Parathyroid adenoma (tissue), 2 donors: Measurements from ENCODE around the gene WNT3.

ENCODE experiments used
- H2AFZ ChIP-seq: fragments of 300-600 bp; sonication (generic); one replicate; pipeline ENCODE4 v1.7.0; 2017; ENCODE audit warnings: antibody characterized with exemption, mild to moderate bottlenecking
- H3K27ac ChIP-seq: fragments of 300-600 bp; sonication (generic); one replicate; pipeline ENCODE4 v1.7.0; 2017
- H3K27me3 ChIP-seq: fragments of 300-600 bp; sonication (generic); one replicate; pipeline ENCODE4 v1.7.0; 2017; ENCODE audit warnings: low read length; ENCODE audit not compliant: control insufficient read depth, insufficient read depth
- H3K36me3 ChIP-seq: fragments of 300-600 bp; sonication (generic); one replicate; pipeline ENCODE4 v1.7.0; 2017; ENCODE audit warnings: low read length; ENCODE audit not compliant: control insufficient read depth, insufficient read depth
- H3K4me1 ChIP-seq: fragments of 300-600 bp; sonication (generic); one replicate; pipeline ENCODE4 v1.7.0; 2017; ENCODE audit warnings: control low read depth
- H3K4me2 ChIP-seq: fragments of 300-600 bp; sonication (generic); one replicate; pipeline ENCODE4 v1.7.0; 2017; ENCODE audit warnings: low read length
- H3K4me3 ChIP-seq: fragments of 300-600 bp; sonication (generic); one replicate; pipeline ENCODE4 v1.7.0; 2017; ENCODE audit warnings: low read depth, low read length
- H3K79me2 ChIP-seq: fragments of 300-600 bp; sonication (generic); one replicate; pipeline ENCODE4 v1.7.0; 2017; ENCODE audit warnings: control low read depth
- H3K9ac ChIP-seq: fragments of 300-600 bp; sonication (generic); one replicate; pipeline ENCODE4 v1.7.0; 2017; ENCODE audit warnings: mild to moderate bottlenecking
- H3K9me3 ChIP-seq: fragments of 300-600 bp; sonication (generic); one replicate; pipeline ENCODE4 v1.7.0; 2017; ENCODE audit warnings: low read length; ENCODE audit not compliant: control insufficient read depth
- CTCF ChIP-seq: fragments of 300-600 bp; sonication (generic); IDR thresholded peaks from one replicate; pipeline ENCODE4 v1.7.0; 2017; ENCODE audit warnings: antibody characterized with exemption, mild to moderate bottlenecking
- donor health status: primary hyperparathyroidism.

WNT3 gene

GRCh38 chr17:46809110-46809571, 9.4 kb downstream of the WNT3 start:
- no peaks in the 10 kb centered on the region for H3K79me2 ChIP-seq
- no peak overlapping the region for H3K9ac ChIP-seq
- no peaks in the 10 kb centered on the region for H3K36me3 ChIP-seq
- H2AFZ ChIP-seq, result no peak overlapping the region
- H3K27ac ChIP-seq, result no peak overlapping the region
- no peak overlapping the region for H3K4me2 ChIP-seq
- no peaks in the 10 kb centered on the region for H3K9me3 ChIP-seq
- no peaks in the 10 kb centered on the region for H3K27me3 ChIP-seq
- no peak overlapping the region for H3K4me3 ChIP-seq
- no peak for TF ChIP-seq CTCF
- H3K4me1 ChIP-seq, result no peaks in the 10 kb centered on the region

- no peak overlapping the region for H3K9ac ChIP-seq
Observed at GRCh38 chr17:46805771-46806170, 12.7 kb downstream of the WNT3 start.

GRCh38 chr17:46803544-46803943, 14.9 kb downstream of the WNT3 start:
- no peaks in the 10 kb centered on the region for H3K36me3 ChIP-seq
- H3K79me2 ChIP-seq, result no peaks in the 10 kb centered on the region

More at GRCh38 chr17:46805771-46806170, 12.7 kb downstream of the WNT3 start:
- no peak overlapping the region for H2AFZ ChIP-seq
- no peak overlapping the region for H3K4me2 ChIP-seq
- no peaks in the 10 kb centered on the region for H3K27me3 ChIP-seq
- H3K27ac ChIP-seq, result no peak overlapping the region
- no peak for TF ChIP-seq CTCF
- H3K79me2 ChIP-seq, result no peaks in the 10 kb centered on the region
- no peak overlapping the region for H3K4me3 ChIP-seq
- no peaks in the 10 kb centered on the region for H3K4me1 ChIP-seq
- no peaks in the 10 kb centered on the region for H3K36me3 ChIP-seq
- no peaks in the 10 kb centered on the region for H3K9me3 ChIP-seq

GRCh38 chr17:46802800-46803199, 15.7 kb downstream of the WNT3 start:
- Histone ChIP-seq H3K9ac (no peak overlapping the region), H3K27me3 (no peaks in the 10 kb centered on the region), H3K9me3 (no peaks in the 10 kb centered on the region), H2AFZ (no peak overlapping the region), H3K4me3 (no peak overlapping the region), H3K27ac (no peak overlapping the region), H3K4me1 (no peaks in the 10 kb centered on the region), H3K36me3 (no peaks in the 10 kb centered on the region), H3K4me2 (no peak overlapping the region), H3K79me2 (no peaks in the 10 kb centered on the region)
- no peak for TF ChIP-seq CTCF

More at GRCh38 chr17:46803544-46803943, 14.9 kb downstream of the WNT3 start:
- no peak overlapping the region for H3K4me3 ChIP-seq
- H3K9ac ChIP-seq, result no peak overlapping the region
- H3K4me1 ChIP-seq, result no peaks in the 10 kb centered on the region
- H3K27ac ChIP-seq, result no peak overlapping the region
- H2AFZ ChIP-seq, result no peak overlapping the region
- no peaks in the 10 kb centered on the region for H3K27me3 ChIP-seq
- H3K9me3 ChIP-seq, result no peaks in the 10 kb centered on the region
- H3K4me2 ChIP-seq, result no peak overlapping the region
- no peak for TF ChIP-seq CTCF

GRCh38 chr17:46800573-46800972, 17.9 kb downstream of the WNT3 start:
- Histone ChIP-seq H3K4me2 (no peak overlapping the region), H2AFZ (no peak overlapping the region), H3K27ac (no peak overlapping the region), H3K4me1 (no peaks in the 10 kb centered on the region), H3K9ac (no peak overlapping the region), H3K9me3 (no peaks in the 10 kb centered on the region), H3K27me3 (no peaks in the 10 kb centered on the region), H3K4me3 (no peak overlapping the region), H3K79me2 (no peaks in the 10 kb centered on the region), H3K36me3 (no peaks in the 10 kb centered on the region)
- TF ChIP-seq CTCF, result no peak
